GM23248 (cell line): ENCODE measurements around the gene TRPM4. TPM values are rescaled to one million over a fixed set of nuclear protein-coding genes. Genes with fewer than 3 reads are reported as not detected.
A peak's percentile ranks its signal among the peaks of the same experiment; 100 is the strongest.

Experiments used
- DNase-seq: peaks from one replicate; pipeline ENCODE4 v3.0.0-alpha.2; 2015
- H2AFZ ChIP-seq: fragments of 200-600 bp; sonication (generic); 2 replicates; pipeline ENCODE4 v1.6.1; 2016; ENCODE audit warnings: antibody characterized with exemption
- H3F3A ChIP-seq: fragments of 200-600 bp; sonication (generic); 2 replicates; pipeline ENCODE4 v1.6.1; 2016; ENCODE audit warnings: mild to moderate bottlenecking, antibody characterized with exemption, mixed run types; ENCODE audit not compliant: insufficient read depth
- H3K27ac ChIP-seq: fragments of 200-600 bp; sonication (generic); 2 replicates; pipeline ENCODE4 v1.5.1; 2016; ENCODE audit warnings: mild to moderate bottlenecking
- H3K27me3 ChIP-seq: fragments of 200-600 bp; sonication (generic); replicated peaks from 2 replicates; pipeline ENCODE4 v1.6.1; 2016; ENCODE audit warnings: mild to moderate bottlenecking; ENCODE audit not compliant: insufficient read depth
- H3K36me3 ChIP-seq: fragments of 200-600 bp; sonication (generic); 2 replicates; pipeline ENCODE4 v1.6.1; 2016; ENCODE audit warnings: low read depth, mild to moderate bottlenecking
- H3K4me1 ChIP-seq: fragments of 200-600 bp; sonication (generic); 2 replicates; pipeline ENCODE4 v1.6.1; 2016; ENCODE audit warnings: mild to moderate bottlenecking; ENCODE audit not compliant: insufficient read depth
- H3K4me2 ChIP-seq: fragments of 200-600 bp; sonication (generic); one replicate; pipeline ENCODE4 v1.6.1; 2016; ENCODE audit warnings: mild to moderate bottlenecking; ENCODE audit not compliant: unreplicated experiment
- H3K4me3 ChIP-seq: fragments of 200-600 bp; sonication (generic); 2 replicates; pipeline ENCODE4 v1.5.1; 2016; ENCODE audit warnings: mild to moderate bottlenecking
- H3K79me2 ChIP-seq: fragments of 200-600 bp; sonication (generic); 2 replicates; pipeline ENCODE4 v1.6.1; 2016; ENCODE audit warnings: mild to moderate bottlenecking; ENCODE audit not compliant: insufficient read depth
- H3K9ac ChIP-seq: fragments of 200-600 bp; sonication (generic); 2 replicates; pipeline ENCODE4 v1.6.1; 2016; ENCODE audit warnings: mild to moderate bottlenecking
- H3K9me2 ChIP-seq: fragments of 200-600 bp; sonication (generic); 2 replicates; pipeline ENCODE4 v1.6.1; 2016; ENCODE audit warnings: mixed run types, mild to moderate bottlenecking, moderate library complexity; ENCODE audit not compliant: insufficient read depth
- H3K9me3 ChIP-seq: fragments of 200-600 bp; sonication (generic); one replicate; pipeline ENCODE4 v1.6.1; 2017; ENCODE audit warnings: low read depth
- H4K20me1 ChIP-seq: fragments of 200-600 bp; sonication (generic); 2 replicates; pipeline ENCODE4 v1.6.0; 2016; ENCODE audit not compliant: insufficient read depth
- EZH2 ChIP-seq: fragments of 200-600 bp; sonication (generic); IDR thresholded peaks from 2 replicates; pipeline ENCODE4 v1.6.1; 2018; ENCODE audit warnings: antibody characterized with exemption, mild to moderate bottlenecking; ENCODE audit not compliant: insufficient read depth, poor library complexity, severe bottlenecking
- EZH2phosphoT487 ChIP-seq: fragments of 200-600 bp; sonication (generic); IDR thresholded peaks from 2 replicates; pipeline ENCODE4 v1.6.1; 2018; ENCODE audit warnings: antibody characterized with exemption, moderate library complexity, mild to moderate bottlenecking, low read depth; ENCODE audit not compliant: insufficient read depth
- WGBS, 2 experiments: methylation state at CpG; one replicate each; pipeline ENCODE4 v1.1.6; 2015 to 2017; ENCODE audit warnings: low lambda C conversion rate in 2 of 2, low coverage in 1 of 2; ENCODE audit errors: missing lambda C conversion rate in 2 of 2; 5-methylcytosine and 5-hydroxymethylcytosine counted together
- in situ Hi-C: fragments of 300-500 bp; cut with MboI; formaldehyde crosslinking; loops from 2 replicates; pipeline ENCODE4 v1.15.0; 2020
- polyA plus RNA-seq: library from polyadenylated mRNA; unstranded; fragments of >200 nt; fragmentation: Nextera tagmentation; extraction: Ambion mirVana; gene quantifications from 2 replicates; pipeline ENCODE4 v1.2.1, GENCODE V29; 2016
- total RNA-seq: library from RNA; depleted of rRNA; stranded (reverse); fragments of >200 nt; shearing (Covaris generic); gene quantifications from 2 replicates; pipeline ENCODE4 v1.2.3, GENCODE V29; 2014

TRPM4 gene
- total and polyA plus RNA-seq, 2 experiments from 2014 or later, result 18.4 to 20.1 TPM

DNA sequence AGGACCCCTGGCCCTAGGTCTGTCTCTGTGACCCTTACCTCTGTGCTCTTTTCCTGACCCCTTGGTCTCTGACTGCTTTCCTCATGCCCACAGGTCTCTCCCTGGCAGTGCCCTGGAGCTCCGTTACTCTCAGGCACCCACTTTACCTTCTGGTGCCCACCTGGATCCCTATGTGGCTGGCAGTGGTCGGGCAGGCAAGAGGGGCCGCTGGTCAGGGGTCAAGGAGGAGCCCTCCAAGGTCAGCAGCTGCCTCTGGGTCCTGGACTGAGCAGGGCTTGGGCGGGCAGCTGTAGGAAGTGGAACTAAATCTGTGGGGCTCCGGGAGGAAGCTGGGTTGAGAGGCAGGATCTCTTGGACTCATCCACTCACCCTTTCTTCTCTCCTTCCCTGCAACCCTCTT lies 21.9 kb upstream of the TRPM4 start:
- TF ChIP-seq EZH2 (no peak), EZH2phosphoT487 (no peak)
- H4K20me1 ChIP-seq, result no peaks in the 10 kb centered on the region
- in situ Hi-C loops, result no loop called here
- H3F3A ChIP-seq, result no peaks in the 10 kb centered on the region
- H3K4me2 ChIP-seq, result no peak overlapping the region
- no peaks in the 10 kb centered on the region for H3K27me3 ChIP-seq
- H3K4me3 ChIP-seq, result no peak overlapping the region
- no peak overlapping the region for H3K9ac ChIP-seq
- H3K4me1 ChIP-seq, result no peaks in the 10 kb centered on the region
- H3K79me2 ChIP-seq, result no peaks in the 10 kb centered on the region
- H3K36me3 ChIP-seq, result no peaks in the 10 kb centered on the region
- no peaks in the 10 kb centered on the region for H3K9me3 ChIP-seq
- no peaks in the 10 kb centered on the region for H3K9me2 ChIP-seq
- H2AFZ ChIP-seq, result no peak overlapping the region
- 80 to 84% methylated on average over 5 of the region's 5 CpGs for WGBS, 2 experiments
- no peak for DNase-seq
- H3K27ac ChIP-seq, result no peak overlapping the region

DNA sequence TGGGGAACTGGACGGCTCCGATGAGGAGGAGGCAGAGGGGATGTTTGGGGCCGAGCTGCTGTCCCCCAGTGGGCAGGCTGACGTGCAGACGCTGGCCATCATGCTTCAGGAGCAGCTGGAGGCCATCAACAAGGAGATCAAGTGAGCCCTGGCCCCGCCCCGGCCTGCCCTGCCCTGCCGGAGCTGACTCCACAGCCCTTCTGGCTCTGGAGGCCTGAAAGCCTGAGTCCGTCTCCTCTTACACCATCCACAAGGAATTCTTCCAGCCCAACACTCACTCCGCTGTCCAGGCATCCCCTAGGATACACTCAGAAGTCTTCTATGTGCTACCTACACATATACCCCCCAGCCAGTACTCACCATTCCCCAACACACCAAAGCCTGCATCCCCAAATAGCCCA lies 20.8 kb upstream of the TRPM4 start:
- Histone ChIP-seq H3K27ac (no peak overlapping the region), H4K20me1 (no peaks in the 10 kb centered on the region), H3K9ac (no peak overlapping the region), H3K4me3 (no peak overlapping the region), H3K27me3 (no peaks in the 10 kb centered on the region), H3F3A (no peaks in the 10 kb centered on the region), H3K9me3 (no peaks in the 10 kb centered on the region), H3K4me1 (no peaks in the 10 kb centered on the region), H3K79me2 (no peaks in the 10 kb centered on the region), H2AFZ (no peak overlapping the region), H3K36me3 (no peaks in the 10 kb centered on the region), H3K4me2 (no peak overlapping the region), H3K9me2 (no peaks in the 10 kb centered on the region)
- WGBS, 2 experiments, result 68 to 71% methylated on average over 10 of the region's 10 CpGs
- TF ChIP-seq EZH2phosphoT487 (no peak), EZH2 (no peak)
- no peak for DNase-seq
- in situ Hi-C loops, result no loop called here

DNA sequence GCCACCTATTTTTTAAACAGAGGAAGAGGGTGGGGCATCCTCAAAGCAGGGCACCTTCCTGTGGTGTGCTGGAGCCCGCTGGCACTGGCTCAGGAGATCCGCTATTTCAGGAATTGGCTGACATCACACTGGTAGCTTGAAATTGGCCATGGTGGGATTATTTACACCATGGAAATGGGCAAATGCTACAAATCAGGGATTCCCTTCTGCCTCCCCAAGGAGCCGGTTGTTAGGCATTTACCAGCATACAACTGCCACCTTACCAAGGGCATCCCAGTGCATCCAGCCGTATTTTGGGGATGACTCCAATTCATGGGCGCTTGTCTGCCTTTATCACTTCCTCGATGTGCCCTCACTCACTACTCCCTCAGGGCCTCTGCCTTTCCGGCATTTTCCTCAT lies 16.6 kb upstream of the TRPM4 start:
- no peak overlapping the region for H3K4me3 ChIP-seq
- no peaks in the 10 kb centered on the region for H3K36me3 ChIP-seq
- no peak overlapping the region for H3K27ac ChIP-seq
- no peaks in the 10 kb centered on the region for H3K27me3 ChIP-seq
- no peaks in the 10 kb centered on the region for H3K79me2 ChIP-seq
- no peak overlapping the region for H3K4me2 ChIP-seq
- no peaks in the 10 kb centered on the region for H3F3A ChIP-seq
- DNase-seq, result no peak
- no peaks in the 10 kb centered on the region for H3K9me2 ChIP-seq
- H3K9ac ChIP-seq, result no peak overlapping the region
- no peaks in the 10 kb centered on the region for H4K20me1 ChIP-seq
- no peak for TF ChIP-seq EZH2phosphoT487
- TF ChIP-seq EZH2, result no peak
- H2AFZ ChIP-seq, result no peak overlapping the region
- in situ Hi-C loops, result no loop called here
- peaks cover 4% of the 10 kb centered on the region; the same call in 1 of the 2 replicates for H3K4me1 ChIP-seq
- 85 to 86% methylated on average over 7 of the region's 7 CpGs for WGBS, 2 experiments
- H3K9me3 ChIP-seq, result no peaks in the 10 kb centered on the region

DNA sequence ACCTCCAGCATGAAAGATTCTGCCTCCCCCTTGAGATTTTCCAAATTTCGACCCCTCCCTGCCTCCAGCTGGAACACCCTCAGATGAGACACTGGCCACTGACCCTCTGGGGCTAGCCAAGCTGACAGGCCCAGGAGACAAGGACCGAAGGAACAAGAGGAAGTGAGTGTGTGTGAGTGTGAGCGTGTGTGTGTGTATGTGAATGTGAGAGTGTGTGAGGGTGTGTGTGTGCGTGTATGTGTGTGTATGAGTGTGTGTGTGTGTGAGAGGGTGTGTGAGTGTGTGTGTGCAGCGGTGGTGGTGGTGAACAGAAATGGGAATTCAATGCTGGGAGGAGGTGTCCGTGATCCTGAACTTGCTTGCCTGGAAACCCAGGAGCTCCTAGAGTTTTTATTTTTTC lies 16.2 kb upstream of the TRPM4 start:
- Histone ChIP-seq H3K4me2 (no peak overlapping the region), H3K4me3 (no peak overlapping the region), H3K9ac (no peak overlapping the region), H3K9me3 (no peaks in the 10 kb centered on the region), H4K20me1 (no peaks in the 10 kb centered on the region), H3K27ac (no peak overlapping the region), H2AFZ (no peak overlapping the region), H3K27me3 (no peaks in the 10 kb centered on the region), H3F3A (no peaks in the 10 kb centered on the region), H3K9me2 (no peaks in the 10 kb centered on the region), H3K36me3 (no peaks in the 10 kb centered on the region), H3K79me2 (no peaks in the 10 kb centered on the region), H3K4me1 (peaks cover 4% of the 10 kb centered on the region; the same call in 1 of the 2 replicates)
- TF ChIP-seq EZH2 (no peak), EZH2phosphoT487 (no peak)
- DNase-seq, result no peak
- in situ Hi-C loops, result no loop called here
- 76 to 79% methylated on average over 6 of the region's 6 CpGs for WGBS, 2 experiments

DNA sequence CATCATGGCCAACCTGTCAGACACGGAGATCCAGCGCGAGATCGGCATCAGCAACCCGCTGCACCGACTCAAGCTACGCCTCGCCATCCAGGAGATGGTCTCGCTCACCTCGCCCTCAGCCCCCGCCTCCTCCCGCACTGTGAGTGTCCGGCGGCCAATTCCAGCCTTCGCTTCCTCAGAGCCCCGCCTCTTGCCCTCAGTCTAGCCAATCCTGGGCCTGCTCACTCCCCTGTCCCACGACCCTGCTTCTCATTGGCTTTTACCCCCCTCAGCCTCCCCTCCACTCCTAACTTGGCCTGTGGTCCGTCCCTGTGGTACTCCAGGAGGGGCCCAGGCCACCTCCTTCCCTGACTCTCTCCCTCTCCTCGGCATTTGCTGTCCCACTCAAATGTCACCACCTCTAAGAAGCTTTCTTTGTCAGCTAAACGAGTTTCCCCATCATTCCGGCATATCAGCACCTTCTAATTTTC lies 14.7 kb upstream of the TRPM4 start:
- H3K4me2 ChIP-seq, result peak overlapping the region; percentile 68
- no peaks in the 10 kb centered on the region for H3K9me3 ChIP-seq
- no peaks in the 10 kb centered on the region for H3K79me2 ChIP-seq
- peaks cover 5% of the 10 kb centered on the region; the same call in 1 of the 2 replicates for H3F3A ChIP-seq
- no peaks in the 10 kb centered on the region for H3K9me2 ChIP-seq
- peak overlapping the region; percentile 99 for H2AFZ ChIP-seq
- H3K9ac ChIP-seq, result peak overlapping the region; percentile 61
- DNase-seq, result peak; percentile 96
- no peaks in the 10 kb centered on the region for H3K27me3 ChIP-seq
- WGBS, 2 experiments, result 3 to 4% methylated on average over 17 to 21 of the region's 21 CpGs
- H3K4me1 ChIP-seq, result peaks cover 4% of the 10 kb centered on the region; the same call in 1 of the 2 replicates
- in situ Hi-C loops, result no loop called here
- TF ChIP-seq EZH2phosphoT487 (no peak), EZH2 (no peak)
- no peaks in the 10 kb centered on the region for H4K20me1 ChIP-seq
- H3K27ac ChIP-seq, result no peak overlapping the region
- peak overlapping the region; percentile 82 for H3K4me3 ChIP-seq
- no peaks in the 10 kb centered on the region for H3K36me3 ChIP-seq
